GM19240 (cell line): ENCODE results near the gene RBPJ.
"Not testable (repeated sequence)": the region's sequence is repeated elsewhere in the genome, so short reads cannot be mapped to it uniquely, and the experiment has no call there.

Experiments used
- DNase-seq: peaks from one replicate; pipeline ENCODE4 v3.0.0; 2011; ENCODE audit warnings: low spot score; ENCODE audit not compliant: insufficient read length

RBPJ gene

DNA sequence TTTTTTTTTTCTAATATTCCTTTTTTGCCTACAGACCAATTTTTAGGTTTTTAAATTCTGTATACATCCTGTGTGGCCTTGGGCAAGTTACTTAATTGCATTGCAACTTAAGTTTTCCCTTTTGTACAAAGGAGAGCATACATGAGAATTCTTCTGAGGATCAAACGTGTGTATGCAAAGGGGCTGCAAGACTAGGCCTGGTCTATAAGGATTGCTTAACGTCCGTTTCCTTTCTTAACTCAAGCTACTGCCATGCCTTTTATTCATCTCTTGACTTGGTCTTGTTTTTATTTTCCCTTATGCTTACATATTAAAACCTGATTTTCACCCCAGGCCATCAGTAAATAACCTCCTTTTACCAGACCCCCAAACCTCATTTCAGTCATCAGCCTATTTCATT is 13.6 kb downstream of the RBPJ start:
- no peak for DNase-seq

DNA sequence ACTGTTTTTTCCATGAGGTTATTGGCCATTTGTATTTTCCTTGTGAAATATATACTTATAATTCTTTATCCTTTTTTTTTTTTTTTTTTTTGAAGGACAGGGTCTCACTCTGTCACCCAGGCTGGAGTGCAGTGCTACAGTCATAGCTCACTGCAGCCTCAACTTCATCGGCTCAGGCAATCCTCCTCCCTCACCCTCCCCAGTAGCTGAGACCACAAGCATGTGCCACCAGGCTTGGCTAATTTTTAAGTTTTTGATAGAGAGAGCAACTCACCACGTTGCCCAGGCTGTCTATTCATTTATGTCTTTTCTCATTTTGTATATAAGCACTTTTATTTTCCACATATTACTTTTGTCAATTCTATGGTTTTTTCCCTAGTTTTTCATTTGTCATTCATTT is 16.8 kb downstream of the RBPJ start:
- DNase-seq = no peak

DNA sequence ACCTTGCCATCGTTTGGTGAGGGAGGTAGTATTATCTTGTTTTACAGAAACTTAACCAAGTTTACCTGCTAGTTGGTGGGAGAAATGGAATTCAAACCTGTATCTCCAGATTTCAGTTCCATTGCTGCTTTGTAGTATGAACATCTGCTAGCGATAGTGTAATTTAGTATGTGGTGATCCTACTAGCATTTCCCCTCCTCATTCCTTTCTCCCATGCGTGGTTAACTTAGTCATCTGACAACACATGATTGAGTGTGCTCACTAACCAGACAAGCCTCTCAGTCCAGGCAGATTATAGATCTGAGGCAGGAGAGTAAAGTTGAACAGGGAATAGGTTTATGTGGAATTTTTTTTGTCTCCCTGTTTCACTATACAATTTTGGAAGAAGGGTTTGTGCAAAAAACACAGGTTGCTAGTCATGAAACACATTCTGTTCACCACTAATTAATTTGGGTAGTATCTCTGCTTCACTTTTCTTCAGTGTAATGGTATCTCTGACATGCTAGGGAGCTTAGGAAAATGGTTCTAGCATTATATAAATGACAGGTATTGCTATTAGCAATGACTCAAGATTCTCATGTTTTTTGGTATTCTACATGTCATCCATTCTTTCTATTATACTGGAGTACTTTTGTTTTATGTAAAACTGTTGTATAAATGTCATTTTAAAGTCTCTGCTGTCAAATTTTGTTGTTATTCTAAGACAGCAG is 21.7 kb downstream of the RBPJ start:
- no peak for DNase-seq

DNA sequence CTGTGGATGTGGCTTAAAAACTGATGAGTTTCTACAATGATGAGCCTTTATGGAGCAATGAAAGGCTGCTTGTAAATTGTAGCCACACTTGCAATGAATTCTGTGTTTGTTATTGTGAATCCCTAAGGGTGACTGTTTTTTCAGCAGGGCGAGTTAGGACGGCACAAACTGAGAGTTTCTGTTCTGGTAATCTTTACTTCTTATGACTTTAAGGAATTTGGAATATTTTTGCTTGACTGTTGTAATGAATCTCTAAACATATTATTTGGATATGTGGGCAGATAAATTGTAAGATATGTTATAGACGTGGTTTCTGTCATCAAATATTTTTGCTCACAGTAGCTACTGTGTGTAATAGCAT is 22.2 kb downstream of the RBPJ start:
- DNase-seq = no peak

DNA sequence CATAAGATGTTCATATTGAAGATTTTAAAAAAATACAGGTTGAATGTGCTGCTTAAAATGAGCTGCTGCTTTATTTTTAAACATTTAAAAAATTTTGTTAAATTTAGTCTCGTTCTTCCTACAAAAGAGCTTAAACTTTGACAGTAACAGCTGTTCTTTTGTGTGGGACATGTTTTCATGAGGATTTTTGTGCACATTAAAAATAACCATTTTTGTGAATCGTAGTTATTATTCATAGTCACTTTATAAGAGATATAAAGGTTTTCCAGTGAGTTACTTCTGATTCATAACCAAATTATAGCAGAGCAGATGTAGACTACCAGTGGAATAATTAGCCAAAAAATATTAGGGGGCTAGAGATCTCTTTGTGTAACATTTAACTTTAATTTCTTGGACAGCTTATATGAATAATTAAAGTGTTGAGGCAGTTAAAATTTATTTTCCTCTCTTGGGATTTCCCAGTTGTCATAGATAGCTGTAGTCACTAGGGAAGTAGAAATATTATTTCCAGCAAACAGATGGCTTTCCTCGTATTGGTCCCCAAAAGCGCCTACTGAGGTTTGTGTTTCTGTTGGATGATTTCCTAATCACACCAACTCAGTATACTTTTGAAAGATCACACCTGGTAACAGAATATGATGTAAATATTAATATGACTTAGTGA is 24.2 kb downstream of the RBPJ start:
- DNase-seq = no peak

DNA sequence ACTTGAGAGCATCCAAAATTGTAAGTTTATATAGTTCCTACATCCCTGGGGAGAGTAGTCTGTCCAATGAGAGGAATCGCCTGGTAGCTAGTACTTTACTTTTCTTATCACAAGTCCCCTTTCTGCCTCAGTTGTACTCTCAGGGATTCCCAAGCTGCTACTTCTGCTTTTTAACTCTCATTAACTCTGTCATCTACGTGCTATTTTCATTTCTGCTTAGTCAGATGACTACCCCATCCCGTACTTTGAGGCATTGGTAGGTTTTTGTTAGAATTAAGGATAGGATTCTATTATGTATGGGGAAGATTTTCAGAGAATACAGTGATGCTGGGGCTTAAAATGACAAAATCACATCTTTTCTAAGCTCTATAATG is 24.7 kb downstream of the RBPJ start:
- no peak for DNase-seq

DNA sequence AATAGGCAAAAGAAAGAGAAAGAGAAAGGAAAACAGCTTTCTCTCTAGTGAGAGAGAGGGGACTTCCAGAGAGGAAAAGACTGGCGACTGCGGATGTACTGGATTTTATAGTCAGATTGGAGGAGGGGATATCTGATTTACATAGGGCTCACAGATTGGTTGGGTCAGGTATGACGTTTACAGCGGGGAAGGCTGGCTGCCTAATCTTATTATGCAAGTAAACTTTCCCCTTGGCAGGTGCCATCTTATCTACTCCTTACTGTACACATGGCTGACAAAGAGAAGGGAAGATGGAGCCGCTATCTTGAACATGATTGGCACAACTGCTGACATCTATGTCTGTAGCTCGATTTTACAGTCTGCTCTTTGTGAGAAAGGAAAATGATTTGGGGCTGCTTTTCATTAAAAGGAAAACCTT is 25.4 kb downstream of the RBPJ start:
- DNase-seq = no peak

DNA sequence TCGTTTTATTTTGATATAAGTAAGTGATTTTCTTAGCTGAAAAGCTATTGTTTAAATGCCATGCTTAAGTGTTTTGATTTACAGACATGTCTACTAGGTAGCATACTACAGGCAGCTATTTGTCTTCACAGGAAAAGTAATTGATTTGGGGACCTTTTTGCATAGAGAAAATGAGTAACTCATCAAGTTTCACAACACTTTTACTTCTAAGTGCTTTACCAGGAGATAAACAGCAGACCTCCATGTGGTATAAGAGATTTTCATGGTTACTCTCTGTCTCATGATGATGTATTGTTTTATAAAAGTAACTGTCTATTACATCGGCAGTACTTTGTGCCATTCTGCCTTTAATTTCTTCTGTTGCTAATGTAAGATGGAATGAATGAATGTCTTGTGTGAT is 28.7 kb downstream of the RBPJ start:
- no peak for DNase-seq

DNA sequence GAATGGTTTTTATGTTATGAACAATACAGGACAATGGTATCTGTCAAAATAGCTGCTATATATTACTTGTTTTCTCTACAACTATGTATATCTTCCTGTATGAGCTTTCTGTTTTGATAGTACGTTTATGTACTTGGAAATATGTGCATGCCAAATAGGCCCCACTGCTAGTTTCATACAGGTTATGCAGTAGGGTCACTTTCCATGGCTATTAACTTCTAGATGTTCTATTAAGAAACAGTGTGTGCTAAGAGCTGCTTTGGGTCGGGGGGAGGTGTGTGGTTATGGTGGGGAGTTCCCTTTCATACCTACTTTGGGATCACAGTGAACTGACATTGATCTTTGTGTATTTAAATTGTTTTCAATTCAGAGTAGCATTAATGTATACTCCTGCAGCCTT is 30.9 kb downstream of the RBPJ start:
- DNase-seq = no peak

DNA sequence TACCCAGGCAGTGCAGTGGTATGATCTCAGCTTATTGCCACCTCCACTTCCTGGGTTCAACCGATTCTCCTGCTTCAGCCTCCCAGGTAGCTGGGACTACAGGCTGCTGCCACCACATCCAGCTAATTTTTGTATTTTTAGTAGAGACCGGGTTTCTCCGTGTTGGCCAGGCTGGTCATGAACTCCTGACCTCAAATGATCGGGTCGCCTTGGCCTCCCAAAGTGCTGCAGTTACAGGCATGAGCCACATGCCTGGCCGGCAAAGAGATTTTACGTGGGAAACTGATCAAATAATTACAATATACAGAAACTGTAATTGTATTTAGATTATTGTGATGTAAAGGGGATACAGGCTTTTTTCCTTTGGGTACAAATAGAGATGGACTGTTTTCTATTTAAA is 33.7 kb downstream of the RBPJ start:
- DNase-seq = no peak

DNA sequence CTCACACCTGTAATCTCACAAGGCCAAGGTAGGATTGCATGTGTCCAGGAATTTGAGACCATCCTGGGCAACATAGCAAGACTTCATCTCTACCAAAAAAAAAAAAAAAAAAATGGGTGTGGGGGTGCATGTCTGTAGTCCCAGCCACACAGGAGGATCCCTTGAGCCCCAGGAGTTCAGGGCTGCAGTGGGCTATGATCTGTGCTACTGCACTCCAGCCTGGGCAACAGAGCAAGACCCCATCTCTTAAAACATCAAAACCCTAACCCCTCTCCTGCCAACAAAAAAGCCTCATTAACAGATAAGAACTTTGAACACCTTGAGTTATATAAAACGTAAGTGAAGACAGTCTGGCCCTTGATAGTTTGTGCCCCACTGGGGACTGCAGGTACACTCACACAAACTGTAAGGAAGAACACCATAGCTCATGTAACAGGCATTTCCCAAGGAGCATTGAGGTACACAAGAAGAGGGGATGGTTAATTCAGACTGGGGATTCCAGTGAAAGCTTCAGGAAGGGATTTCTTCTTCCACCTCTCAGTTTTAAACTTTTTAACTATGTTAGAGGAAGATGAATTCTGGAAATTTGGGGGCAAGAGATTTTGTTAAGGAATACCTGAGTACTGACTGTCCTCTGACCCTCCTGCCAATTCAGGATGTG is 34.7 kb downstream of the RBPJ start:
- DNase-seq = no peak

DNA sequence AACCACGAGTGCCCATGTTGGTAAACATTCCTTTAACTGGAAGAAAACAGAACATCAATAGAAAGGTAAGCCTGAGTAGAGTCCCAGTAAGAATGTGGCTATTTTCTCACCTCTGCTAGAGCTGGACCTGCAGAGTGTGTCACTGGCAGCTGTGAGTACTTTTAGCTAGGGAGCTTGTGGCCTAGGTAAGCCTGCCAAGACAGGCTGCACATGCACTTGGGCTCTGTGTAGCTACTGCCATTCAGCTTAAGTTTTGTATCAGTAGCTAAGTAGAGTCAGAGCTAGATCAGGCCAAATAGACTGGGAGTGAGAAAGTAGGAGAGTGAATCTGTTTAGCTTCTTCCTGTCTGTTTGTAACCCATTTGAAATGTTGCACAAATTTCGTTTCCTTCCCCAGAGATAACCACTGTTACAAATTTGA is 35.3 kb downstream of the RBPJ start:
- DNase-seq = no peak

DNA sequence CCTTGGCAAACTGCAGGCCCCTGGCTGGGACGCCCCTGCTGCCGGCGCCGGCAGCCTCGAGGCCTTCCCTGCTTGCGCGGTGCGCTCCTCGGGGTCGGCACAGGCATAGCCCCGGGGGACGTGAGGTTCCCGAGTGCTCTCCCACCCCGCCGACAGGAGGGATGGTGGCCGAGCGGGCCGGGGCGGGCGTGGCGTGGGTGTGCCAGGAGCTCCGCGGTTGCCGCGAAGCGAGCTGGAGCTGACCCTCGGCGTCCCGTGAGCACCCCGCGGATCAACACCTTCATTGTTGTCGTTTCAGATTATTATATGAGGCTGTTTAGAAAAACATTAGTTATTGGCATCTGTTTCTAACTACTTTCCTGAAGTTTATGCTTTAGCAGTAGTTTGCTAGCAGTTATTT is 38.7 kb downstream of the RBPJ start:
- DNase-seq = not testable (repeated sequence)

DNA sequence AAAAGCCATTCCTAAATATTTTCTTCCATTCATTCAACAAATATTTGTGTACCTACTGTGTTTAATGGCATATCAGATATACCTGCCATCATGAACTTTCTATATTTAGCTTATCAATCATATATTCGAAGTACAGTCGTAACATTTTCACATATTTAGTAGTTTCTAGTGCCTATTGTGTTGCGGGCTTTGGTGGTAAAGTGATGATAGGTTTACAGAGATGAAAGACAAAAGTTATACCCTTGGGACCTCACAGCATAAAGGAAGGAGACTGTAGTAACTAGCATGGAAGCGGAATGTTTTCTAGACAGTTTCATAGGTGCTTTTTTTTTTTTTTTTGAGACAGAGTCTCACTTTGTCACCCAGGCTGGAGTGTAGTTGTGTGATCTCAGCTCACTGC is 39.5 kb downstream of the RBPJ start:
- DNase-seq = no peak

DNA sequence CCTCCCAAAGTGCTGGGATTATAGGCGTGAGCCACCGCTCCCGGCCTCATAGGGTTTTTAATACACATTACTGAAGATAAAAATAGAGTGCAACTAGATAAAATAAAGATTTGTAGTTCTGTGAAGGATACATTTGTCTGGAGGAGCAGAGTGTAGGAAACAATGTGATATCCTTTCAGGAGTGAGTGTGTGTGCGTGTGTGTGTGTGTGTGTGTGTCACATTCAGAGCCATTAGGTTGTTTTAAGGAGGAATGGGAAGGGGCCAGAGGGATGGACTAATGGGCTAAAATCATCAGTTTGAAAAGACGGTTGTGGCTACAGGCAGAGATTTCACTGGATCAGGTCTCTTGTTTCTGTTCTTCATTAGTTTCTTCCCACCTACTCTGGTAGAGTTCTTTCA is 40.0 kb downstream of the RBPJ start:
- DNase-seq = no peak

DNA sequence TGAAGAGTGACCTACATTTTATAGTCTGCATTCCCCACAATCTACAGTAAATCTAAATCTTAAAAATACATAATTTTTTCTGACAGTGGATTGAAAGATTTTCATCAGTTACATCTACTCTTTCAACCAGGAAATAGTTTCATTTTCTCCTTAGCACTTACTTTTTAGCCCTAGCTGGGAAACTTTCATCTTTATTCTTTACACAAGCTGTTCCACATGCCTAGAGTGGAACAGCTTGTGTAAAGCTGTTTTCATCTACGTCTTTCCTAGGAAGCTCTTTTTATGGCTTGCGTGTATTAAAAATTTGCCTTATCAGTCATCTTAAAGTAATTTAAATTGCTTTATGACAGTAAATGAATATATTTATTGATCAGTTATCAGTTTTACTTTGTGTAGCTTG is 40.5 kb downstream of the RBPJ start:
- DNase-seq = no peak

DNA sequence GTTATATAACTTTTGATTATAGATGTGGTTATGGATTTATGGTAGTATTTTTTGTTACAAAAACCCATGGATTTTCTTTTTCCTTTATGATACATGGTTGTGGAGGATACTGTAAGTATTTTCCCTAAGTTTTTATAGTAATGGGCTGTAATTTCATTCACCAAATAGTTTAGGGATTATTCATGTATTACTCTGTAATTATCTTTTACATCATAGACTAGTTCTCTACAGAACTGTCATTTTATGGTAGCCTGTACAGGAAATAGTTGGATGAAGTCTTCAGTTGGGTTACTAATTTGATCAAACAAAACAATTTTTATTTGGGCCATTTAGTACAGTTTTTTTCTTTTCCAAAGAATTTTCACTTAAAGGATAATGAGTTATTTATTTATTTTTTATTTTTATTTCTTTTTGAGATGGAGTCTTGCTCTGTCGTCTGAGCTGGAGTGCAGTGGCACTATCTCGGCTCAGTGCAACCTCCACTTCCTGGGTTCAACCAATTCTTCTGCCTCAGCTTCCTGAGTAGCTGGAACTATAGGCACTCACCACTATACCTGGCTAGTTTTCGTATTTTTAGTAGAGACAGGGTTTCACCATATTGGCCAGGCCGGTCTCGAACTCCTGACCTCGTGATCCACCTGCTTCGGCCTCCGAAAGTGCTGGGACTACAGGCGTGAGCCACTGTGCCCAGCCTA is 42.1 kb downstream of the RBPJ start:
- no peak for DNase-seq

DNA sequence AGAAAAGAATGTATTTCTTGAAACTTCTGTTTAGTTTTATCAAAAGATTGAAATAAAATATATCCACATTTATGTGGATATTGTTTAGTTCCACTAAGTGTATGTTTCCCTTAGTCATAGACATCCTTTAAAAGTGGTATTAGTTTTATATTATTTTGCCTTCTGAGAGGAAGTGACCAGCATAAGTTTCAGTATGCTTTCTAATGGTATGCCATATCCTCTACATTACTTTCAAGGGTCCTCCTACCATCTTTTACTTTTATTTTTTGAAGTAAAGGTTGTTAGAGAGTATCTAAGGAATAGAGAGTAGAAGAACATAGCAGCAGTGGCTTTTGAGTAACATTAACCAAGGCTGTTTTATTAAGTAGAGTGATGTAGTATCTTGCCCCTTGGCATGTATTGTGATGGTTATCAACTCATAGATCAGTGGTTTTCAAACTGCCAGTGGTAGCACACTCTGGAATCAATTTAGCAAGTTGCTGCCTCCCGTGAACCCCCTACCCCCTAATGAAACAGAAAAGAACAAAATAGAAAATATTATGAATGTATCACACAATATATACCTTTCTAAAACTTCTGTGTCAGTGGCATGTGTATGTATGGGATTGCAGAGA is 44.8 kb downstream of the RBPJ start:
- no peak for DNase-seq

DNA sequence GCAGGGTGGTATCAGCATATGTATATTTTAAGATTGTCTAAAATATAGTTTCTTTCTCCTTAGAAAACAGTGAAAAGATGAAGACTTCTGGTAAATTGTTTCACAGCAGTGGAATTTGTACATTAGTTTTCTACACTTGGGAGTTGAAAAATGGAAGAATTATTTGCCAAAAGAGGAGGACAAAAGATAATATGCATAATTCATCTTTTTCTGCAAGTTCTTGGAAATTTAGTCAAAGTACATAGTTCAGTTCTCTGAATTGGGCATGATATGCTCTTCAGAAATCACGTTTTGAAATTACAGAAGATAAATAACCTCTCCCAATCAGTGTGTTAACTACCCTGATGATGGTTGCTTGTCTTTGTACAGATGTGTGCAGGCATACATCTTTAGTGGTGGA is 47.0 kb downstream of the RBPJ start:
- no peak for DNase-seq

DNA sequence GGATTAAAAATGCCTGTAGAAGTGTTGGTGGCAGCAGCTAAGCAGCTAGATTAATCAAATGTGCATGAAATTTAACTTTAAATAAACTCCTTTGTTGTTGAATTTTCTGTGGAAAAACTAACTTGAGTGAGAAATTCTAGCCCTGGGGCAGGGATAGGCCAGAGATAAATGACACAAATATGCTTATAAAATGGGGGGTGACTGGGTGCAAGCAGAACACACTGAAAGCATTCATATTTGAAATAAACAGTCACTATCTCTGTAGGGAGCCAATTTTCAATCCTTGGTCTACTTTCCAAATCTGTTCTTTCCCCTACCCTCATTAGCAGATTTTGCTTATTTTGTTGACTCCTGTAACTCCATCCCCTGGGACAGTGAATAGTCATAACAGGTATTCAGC is 47.9 kb downstream of the RBPJ start:
- no peak for DNase-seq

DNA sequence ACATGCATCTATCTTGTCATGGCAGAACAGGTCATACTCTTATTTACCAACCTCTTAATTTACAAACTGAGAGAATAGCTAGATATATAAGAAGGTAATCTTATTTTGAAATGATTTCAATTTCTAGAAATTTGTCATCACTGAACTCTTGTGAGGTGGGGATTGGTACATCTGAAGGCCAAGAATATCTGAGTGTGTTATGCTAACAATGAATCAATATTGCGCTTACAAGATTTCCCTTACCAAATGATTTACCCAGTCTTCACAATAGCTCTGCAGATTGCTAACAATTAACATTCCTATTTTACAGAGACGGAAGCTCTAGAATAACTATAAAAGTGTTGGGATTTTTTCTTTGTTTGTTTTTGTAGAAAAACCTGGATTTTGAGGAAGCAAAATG is 48.3 kb downstream of the RBPJ start:
- DNase-seq = no peak

DNA sequence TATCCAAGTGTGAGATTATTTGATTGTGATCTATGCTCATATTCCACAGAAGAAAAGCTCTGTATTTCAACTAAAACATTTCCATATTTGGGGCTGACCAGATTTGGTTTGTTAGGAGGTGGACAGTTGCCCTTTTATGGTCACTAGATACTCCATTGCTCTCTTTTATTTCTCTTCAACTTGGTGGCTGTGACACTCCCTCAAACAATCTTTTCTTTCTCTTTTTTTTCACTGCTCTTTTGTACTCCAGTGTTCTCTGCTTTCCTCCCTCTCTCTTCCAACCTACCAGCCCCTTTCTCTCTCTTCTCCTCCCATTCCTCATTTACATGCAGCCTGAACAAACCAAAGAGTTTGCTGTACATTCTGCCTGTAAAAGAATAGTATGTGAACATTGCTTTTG is 48.8 kb downstream of the RBPJ start:
- no peak for DNase-seq
